Colon (tissue), 2 donors: ENCODE measurements around the gene ZNF296.

Source experiments
- FAIRE-seq: peaks from 2 replicates; lab custom pipeline; 2012; peaks lifted over from hg19 to GRCh38; lab: Jason Lieb, UNC
- donor health status: control.
- donor health status: control.

ZNF296 gene

DNA sequence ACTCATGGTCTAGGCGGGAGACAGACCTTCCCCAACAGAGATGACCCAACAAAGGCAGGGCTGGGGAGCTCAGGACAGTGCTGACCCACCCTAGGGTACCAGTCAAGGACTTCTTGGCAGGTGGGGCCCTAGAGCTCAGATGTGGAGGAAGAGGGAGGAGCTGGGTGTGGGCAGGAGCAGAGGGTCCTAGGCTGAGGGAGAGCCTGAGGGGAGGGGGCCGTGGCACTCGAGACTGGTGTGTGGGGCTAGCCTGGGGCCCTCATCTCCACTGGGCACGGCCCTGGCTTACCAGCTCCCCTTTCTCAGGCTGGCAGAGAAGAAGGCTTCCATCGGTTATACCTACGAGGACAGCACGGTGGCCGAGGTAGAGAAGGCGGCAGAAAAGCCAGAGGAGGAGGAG lies 18.8 kb downstream of the ZNF296 start:
- no peak for FAIRE-seq

DNA sequence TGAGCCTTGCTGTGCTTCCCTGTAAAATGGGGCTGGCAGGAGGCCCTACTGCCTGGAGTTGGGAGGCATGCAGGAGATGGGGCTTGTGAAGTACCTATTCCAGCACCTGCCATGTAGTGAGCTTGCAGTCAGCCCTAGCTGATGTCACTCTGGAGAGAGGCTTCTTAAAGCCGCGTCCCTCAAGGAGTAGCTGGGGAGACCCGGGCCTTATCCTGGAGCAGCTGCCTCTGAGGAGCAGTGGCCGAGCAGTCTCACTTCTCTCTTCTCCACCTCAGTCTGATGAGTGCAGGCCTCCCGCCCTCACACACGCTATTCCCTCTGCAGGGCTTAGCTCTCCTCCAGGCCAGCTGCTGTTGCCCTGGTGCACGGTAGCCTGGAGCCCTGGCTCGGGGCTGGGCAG lies 19.4 kb downstream of the ZNF296 start:
- FAIRE-seq = no peak

GRCh38 chr19:45051929-45052579 lies 24.2 kb downstream of the ZNF296 start:
- FAIRE-seq = no peak

GRCh38 chr19:45050036-45050435 lies 26.2 kb downstream of the ZNF296 start:
- no peak for FAIRE-seq

- no peak for FAIRE-seq
These were observed 27.1 kb downstream of the ZNF296 start for GRCh38 chr19:45049073-45049736.

DNA sequence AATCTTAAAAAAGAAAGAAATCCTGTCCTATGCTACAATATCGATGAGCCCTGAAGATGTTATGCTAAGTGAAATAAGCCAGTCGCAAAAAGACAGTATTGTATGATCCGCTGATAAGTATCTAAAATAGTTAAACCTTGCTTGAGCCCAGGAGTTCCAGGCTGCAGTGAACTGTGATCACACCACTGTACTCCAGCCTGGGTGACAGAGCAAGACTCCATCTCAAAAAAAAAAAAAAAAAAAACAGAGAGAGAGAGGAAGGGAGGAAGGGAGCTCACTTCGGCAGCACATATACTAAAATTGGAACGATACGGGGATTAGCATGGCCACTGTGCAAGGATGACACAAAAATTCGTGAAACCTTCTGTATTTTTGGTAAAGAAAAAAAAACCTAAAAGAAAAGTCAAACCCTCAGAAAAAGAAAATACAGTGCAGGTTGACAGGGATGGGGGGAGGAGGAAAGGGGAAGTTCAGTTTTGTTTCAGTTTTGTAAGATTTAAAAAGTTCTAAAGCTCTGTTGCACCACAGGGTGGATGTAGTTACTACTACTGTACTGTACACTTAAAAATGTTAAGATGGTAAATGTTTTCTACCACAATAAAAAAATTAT lies 29.0 kb downstream of the ZNF296 start:
- no peak for FAIRE-seq

GRCh38 chr19:45046355-45046754 lies 29.9 kb downstream of the ZNF296 start:
- no peak for FAIRE-seq

DNA sequence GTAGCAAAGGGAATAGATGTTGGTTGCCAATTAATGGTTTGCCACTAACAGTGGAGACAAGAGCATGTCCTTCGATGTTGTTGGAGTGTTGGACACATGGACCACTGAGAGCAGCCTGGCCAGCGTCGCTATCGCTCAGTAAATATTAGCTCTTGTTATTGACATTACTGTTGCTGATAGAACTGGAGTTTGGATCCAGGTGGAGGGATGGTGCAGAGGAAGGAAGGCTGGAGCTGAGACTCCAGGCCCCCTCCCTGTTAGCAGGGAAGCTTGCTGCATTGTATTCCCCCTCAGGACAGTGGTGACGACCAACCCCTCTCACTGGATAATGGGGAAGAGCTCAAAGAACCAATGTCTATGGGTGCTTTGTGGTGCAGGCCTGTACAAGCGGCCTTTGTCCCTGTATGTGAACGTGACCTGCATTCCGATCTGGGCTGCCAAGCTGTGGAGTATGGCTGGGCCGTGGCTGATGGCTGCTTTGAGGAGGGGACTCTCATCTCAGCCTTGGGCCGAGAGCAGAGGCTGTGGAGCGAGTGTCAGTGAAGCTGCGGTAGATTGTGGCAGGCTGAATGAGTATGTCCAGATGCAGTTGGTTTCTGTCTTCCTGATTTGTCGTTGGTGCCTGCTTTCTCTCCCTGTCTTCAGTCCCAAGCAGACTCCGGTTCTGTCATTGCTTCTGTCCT lies 30.5 kb downstream of the ZNF296 start:
- no peak for FAIRE-seq

DNA sequence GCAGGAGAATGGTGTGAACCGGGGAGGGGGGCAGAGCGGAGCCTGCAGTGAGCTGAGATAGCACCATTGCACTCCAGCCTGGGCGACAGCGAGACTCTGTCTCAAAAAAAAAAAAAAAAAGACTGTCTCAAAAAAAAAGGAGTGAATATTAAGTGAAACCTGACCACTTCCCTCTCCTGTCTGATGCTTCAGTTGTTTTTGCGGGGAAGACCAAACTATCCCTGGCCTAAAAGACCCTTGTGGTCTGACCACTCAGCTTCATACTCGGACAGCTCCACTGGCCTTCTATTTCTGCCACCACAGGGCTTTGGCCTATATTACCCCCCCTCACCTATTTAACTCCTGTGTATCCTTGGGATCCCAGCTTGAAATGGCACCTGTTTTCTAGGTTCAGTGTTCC lies 35.2 kb downstream of the ZNF296 start:
- FAIRE-seq = no peak

- FAIRE-seq = no peak
These were observed 36.1 kb downstream of the ZNF296 start for GRCh38 chr19:45040059-45040771.

- FAIRE-seq = no peak
These were observed 37.1 kb downstream of the ZNF296 start, which contains the start of gene CLASRP for GRCh38 chr19:45038931-45039893. Gene CLASRP (plus strand): TSS chr19:45039045. CDS start chr19:45040213, 1,168 bp downstream.

DNA sequence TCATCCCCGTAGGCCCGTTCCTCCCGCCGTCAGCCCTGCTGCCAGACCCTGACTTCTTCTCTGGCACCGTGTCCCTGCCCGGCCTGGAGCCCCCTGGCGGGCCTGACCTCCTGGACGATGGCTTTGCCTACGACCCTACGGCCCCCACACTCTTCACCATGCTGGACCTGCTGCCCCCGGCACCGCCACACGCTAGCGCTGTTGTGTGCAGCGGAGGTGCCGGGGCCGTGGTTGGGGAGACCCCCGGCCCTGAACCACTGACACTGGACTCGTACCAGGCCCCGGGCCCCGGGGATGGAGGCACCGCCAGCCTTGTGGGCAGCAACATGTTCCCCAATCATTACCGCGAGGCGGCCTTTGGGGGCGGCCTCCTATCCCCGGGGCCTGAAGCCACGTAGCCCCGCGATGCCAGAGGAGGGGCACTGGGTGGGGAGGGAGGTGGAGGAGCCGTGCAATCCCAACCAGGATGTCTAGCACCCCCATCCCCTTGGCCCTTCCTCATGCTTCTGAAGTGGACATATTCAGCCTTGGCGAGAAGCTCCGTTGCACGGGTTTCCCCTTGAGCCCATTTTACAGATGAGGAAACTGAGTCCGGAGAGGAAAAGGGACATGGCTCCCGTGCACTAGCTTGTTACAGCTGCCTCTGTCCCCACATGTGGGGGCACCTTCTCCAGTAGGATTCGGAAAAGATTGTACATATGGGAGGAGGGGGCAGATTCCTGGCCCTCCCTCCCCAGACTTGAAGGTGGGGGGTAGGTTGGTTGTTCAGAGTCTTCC lies 38.7 kb downstream of the ZNF296 start:
- no peak for FAIRE-seq

GRCh38 chr19:45035755-45036154 lies 40.5 kb downstream of the ZNF296 start:
- FAIRE-seq = no peak

DNA sequence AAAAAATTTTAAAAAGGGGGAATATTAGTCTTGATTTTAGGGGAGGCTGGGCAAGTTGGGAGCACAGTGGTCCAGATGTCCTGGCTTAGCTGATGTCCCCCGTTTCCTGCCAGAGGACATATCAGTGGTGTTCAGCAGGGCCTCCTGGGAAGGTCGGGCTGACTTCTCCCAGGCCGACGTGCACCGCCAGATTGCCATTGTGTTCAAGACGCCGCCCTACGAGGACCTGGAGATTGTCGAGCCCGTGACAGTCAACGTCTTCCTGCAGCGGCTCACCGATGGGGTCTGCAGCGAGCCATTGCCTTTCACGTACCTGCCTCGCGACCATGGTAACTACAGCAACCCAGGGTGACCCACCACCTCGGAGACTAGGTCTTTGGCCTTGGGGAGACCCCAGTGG lies 43.9 kb downstream of the ZNF296 start:
- FAIRE-seq = no peak

DNA sequence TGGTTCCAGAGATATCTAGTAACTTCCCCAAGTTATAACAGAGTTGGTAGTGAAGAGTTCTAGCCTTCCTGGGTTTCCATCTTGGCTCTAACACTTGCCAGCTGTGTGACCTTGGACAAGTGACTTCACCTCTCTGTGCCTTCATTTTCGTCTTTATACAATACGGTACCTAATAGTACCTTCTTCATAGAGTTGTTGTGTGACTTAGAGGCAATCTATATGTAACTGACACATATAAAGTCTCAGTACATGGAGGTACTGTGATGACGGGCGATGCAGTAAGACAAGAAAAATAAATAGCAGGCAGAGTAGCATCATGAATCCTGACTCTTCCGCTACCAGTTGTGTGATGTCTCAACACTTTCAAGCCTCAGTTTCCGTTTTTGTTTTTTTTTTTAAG lies 45.5 kb downstream of the ZNF296 start:
- FAIRE-seq = no peak

DNA sequence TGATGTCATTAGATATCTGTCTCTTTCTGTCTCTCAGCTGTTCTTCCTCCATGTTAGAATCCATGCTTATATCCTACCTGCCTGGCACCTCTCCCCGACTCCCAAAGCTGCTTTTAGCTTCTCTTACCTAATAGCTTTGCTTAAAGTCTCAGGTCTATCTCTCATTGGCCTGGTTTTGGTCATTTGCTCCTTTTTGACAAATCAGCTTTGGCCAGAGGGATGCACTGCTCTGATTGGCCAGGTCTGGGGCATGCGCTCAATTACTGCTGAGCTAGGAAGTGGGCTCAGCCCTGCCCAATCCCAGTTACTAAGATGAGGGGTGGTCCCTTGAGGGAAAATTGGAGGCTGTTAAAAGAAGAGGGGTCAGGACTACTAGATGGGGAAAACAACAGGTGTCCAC lies 48.9 kb downstream of the ZNF296 start:
- FAIRE-seq = no peak

GRCh38 chr19:45025264-45025663 lies 51.0 kb downstream of the ZNF296 start:
- FAIRE-seq = no peak

DNA sequence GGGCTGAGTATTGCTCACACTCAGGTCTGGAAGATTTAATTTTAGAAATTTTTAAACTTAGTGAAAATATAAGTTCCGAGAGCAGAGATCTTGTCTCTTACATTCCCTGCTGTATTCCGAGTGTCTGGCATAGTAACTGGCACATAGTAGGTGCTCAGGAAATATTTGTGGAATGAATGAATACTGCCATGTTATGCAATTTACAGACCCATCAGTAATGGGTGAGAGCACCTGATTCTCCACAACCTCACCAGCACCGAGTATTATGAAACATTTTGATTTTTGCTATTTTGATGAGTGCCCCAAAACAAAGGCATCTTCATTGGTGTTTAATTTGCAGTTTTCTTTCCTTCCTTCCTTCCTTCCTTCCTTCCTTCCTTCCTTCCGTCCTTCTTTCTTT lies 53.2 kb downstream of the ZNF296 start:
- no peak for FAIRE-seq

DNA sequence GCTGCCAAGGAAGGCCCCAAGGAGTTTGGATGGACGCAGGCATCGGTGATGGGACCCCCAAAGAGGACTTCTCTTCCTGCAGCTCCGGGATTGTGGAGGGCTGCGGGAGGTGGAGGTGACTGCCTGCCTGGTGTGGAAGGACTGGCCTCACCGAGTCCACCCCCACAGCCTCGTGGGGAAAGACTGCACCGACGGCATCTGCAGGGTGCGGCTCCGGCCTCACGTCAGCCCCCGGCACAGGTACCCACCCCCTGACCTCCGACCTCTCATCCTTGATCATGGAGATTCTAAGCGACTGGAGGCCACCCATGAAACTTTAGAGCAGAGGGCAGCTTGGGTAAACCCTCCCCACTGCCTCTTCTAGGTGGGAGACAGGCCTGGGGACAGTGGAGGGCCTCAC lies 54.3 kb downstream of the ZNF296 start:
- FAIRE-seq = no peak
